IMR-90 (cell line): ENCODE results near the gene PLOD1. TPM values are rescaled to one million over a fixed set of nuclear protein-coding genes. Genes with fewer than 3 reads are reported as not detected.

Source experiments
- ATAC-seq: fragments of 200-7000 bp; cut with Tn5 transposase; 2 replicates; pipeline ENCODE4 v1.9.1; 2020; ENCODE audit warnings: low read depth, mild to moderate bottlenecking, moderate library complexity
- BruUV-seq: library from RNA; stranded (reverse); fragments of 400-500 nt; replicated peaks from 2 replicates; lab custom pipeline; 2021; lab: Mats Ljungman, UMichigan
- CTCF ChIA-PET: fragments of 300-600 bp; formaldehyde crosslinking; extraction: SDS; loops from one replicate; lab custom pipeline; 2021; ENCODE audit warnings: antibody characterized with exemption; lab: Yijun Ruan, JAX
- POLR2A ChIA-PET: fragments of 300-600 bp; sonication (Branson Sonifier 250); formaldehyde crosslinking; loops from one replicate; lab custom pipeline; 2022; ENCODE audit warnings: antibody characterized with exemption; ENCODE audit not compliant: unreplicated experiment; lab: Charles Lee
- DNase-seq: peaks from one replicate; pipeline ENCODE4 v3.0.0; 2013
- H2AFZ ChIP-seq: replicated peaks from 2 replicates; pipeline ENCODE3; 2013; ENCODE audit warnings: low read length, mild to moderate bottlenecking; ENCODE audit not compliant: poor library complexity
- H2AK5ac ChIP-seq: 2 replicates; pipeline ENCODE4 v1.6.1; 2013; ENCODE audit warnings: low read depth, low read length, inconsistent platforms
- H2AK9ac ChIP-seq: replicated peaks from 2 replicates; pipeline ENCODE3; 2013; ENCODE audit warnings: mild to moderate bottlenecking, low read depth, low read length, moderate library complexity; ENCODE audit not compliant: poor library complexity
- H2BK120ac ChIP-seq: 2 replicates; pipeline ENCODE4 v1.6.1; 2013; ENCODE audit warnings: low read depth, low read length, inconsistent platforms
- H2BK15ac ChIP-seq: 3 replicates; pipeline ENCODE4 v1.6.1; 2013; ENCODE audit warnings: low read depth, low read length, inconsistent platforms
- H2BK20ac ChIP-seq: 2 replicates; pipeline ENCODE4 v1.6.1; 2013; ENCODE audit warnings: low read depth, mild to moderate bottlenecking, inconsistent platforms, low read length, moderate library complexity
- H2BK5ac ChIP-seq: 2 replicates; pipeline ENCODE4 v1.6.1; 2013; ENCODE audit warnings: mild to moderate bottlenecking, low read depth, low read length, inconsistent platforms; ENCODE audit not compliant: poor library complexity, severe bottlenecking
- H3K14ac ChIP-seq: replicated peaks from 2 replicates; pipeline ENCODE4 v1.6.1; 2013; ENCODE audit warnings: low read depth, low read length, inconsistent platforms
- H3K18ac ChIP-seq: 2 replicates; pipeline ENCODE4 v1.6.1; 2013; ENCODE audit warnings: low read depth, low read length, control low read depth
- H3K23ac ChIP-seq: 2 replicates; pipeline ENCODE4 v1.6.1; 2013; ENCODE audit warnings: low read depth, low read length, inconsistent platforms
- H3K27ac ChIP-seq: 2 replicates; pipeline ENCODE4 v1.5.1; 2013; ENCODE audit warnings: mild to moderate bottlenecking, control low read depth, low read length; ENCODE audit not compliant: insufficient read depth
- H3K27me3 ChIP-seq: 2 replicates; pipeline ENCODE4 v1.6.1; 2013; ENCODE audit warnings: low read length; ENCODE audit not compliant: control insufficient read depth, insufficient read depth
- H3K36me3 ChIP-seq: 2 replicates; pipeline ENCODE4 v1.6.1; 2013; ENCODE audit warnings: low read length, mixed read lengths; ENCODE audit not compliant: control insufficient read depth, insufficient read depth
- H3K4ac ChIP-seq: 2 replicates; pipeline ENCODE4 v1.6.1; 2013; ENCODE audit warnings: low read depth, low read length, inconsistent platforms
- H3K4me1 ChIP-seq: 2 replicates; pipeline ENCODE4 v1.6.1; 2013; ENCODE audit warnings: low read length, mixed read lengths; ENCODE audit not compliant: control insufficient read depth, insufficient read depth
- H3K4me2 ChIP-seq: 2 replicates; pipeline ENCODE4 v1.6.1; 2013; ENCODE audit warnings: low read depth, mild to moderate bottlenecking, control low read depth, low read length, moderate library complexity
- H3K4me3 ChIP-seq: 2 replicates; pipeline ENCODE4 v1.5.1; 2013; ENCODE audit warnings: low read depth, mild to moderate bottlenecking, control low read depth, low read length, moderate library complexity; ENCODE audit not compliant: insufficient read depth
- H3K56ac ChIP-seq: 2 replicates; pipeline ENCODE4 v1.6.1; 2013; ENCODE audit warnings: low read length, inconsistent platforms; ENCODE audit not compliant: insufficient read depth; ENCODE audit errors: extremely low read depth
- H3K79me1 ChIP-seq, 2 experiments: 2 replicates each; pipeline ENCODE4 v1.6.1; 2013; ENCODE audit warnings: low read length in 2 of 2, inconsistent platforms in 1 of 2, low read depth in 1 of 2
- H3K9ac ChIP-seq: 2 replicates; pipeline ENCODE4 v1.6.1; 2013; ENCODE audit warnings: low read depth, low read length, control low read depth
- H3K9me1 ChIP-seq: 2 replicates; pipeline ENCODE4 v1.6.1; 2013; ENCODE audit warnings: low read length, inconsistent platforms; ENCODE audit not compliant: insufficient read depth
- H3K9me3 ChIP-seq: 2 replicates; pipeline ENCODE4 v1.6.1; 2013; ENCODE audit warnings: low read length; ENCODE audit not compliant: control insufficient read depth, insufficient read depth
- H4K20me1 ChIP-seq: 2 replicates; pipeline ENCODE4 v1.6.1; 2013; ENCODE audit warnings: low read length, inconsistent platforms; ENCODE audit not compliant: insufficient read depth
- H4K5ac ChIP-seq: 2 replicates; pipeline ENCODE4 v1.6.1; 2013; ENCODE audit warnings: mild to moderate bottlenecking, low read depth, low read length, control low read depth
- H4K8ac ChIP-seq, 2 experiments: 2 replicates each; pipeline ENCODE4 v1.6.1; 2013; ENCODE audit warnings: low read depth in 2 of 2, low read length in 2 of 2, control low read depth in 1 of 2, inconsistent platforms in 1 of 2
- H4K91ac ChIP-seq: 2 replicates; pipeline ENCODE4 v1.6.1; 2013; ENCODE audit warnings: low read depth, low read length, inconsistent platforms; ENCODE audit not compliant: insufficient read depth
- BHLHE40 ChIP-seq: fragments of 150-350 bp; IDR thresholded peaks from 2 replicates; pipeline ENCODE4 v1.6.1; 2016; ENCODE audit warnings: mild to moderate bottlenecking, low read depth, low read length
- CEBPB ChIP-seq: IDR thresholded peaks from 2 replicates; pipeline ENCODE4 v1.6.1; 2012; ENCODE audit warnings: low read depth, low read length, improper control_type of control experiment
- CHD1 ChIP-seq: IDR thresholded peaks from 2 replicates; pipeline ENCODE4 v1.6.1; 2012; ENCODE audit warnings: low read depth, low read length, improper control_type of control experiment
- CTCF ChIP-seq: conservative IDR thresholded peaks from 2 replicates; pipeline ENCODE4 v1.5.1; 2012; ENCODE audit warnings: mild to moderate bottlenecking, low read depth, low read length, improper control_type of control experiment
- MAFK ChIP-seq: IDR thresholded peaks from 2 replicates; pipeline ENCODE4 v1.6.1; 2012; ENCODE audit warnings: low read depth, low read length, improper control_type of control experiment
- MAZ ChIP-seq: IDR thresholded peaks from 2 replicates; pipeline ENCODE4 v1.6.1; 2012; ENCODE audit warnings: low read depth, mild to moderate bottlenecking, low read length, improper control_type of control experiment, moderate library complexity, borderline replicate concordance
- MXI1 ChIP-seq: IDR thresholded peaks from 2 replicates; pipeline ENCODE4 v1.6.1; 2012; ENCODE audit warnings: low read depth, mild to moderate bottlenecking, low read length, moderate library complexity, borderline replicate concordance
- NFE2L2 ChIP-seq: fragments of 150-350 bp; IDR thresholded peaks from 2 replicates; pipeline ENCODE4 v1.6.1; 2016; ENCODE audit warnings: low read depth, mild to moderate bottlenecking, low read length
- POLR2A ChIP-seq: IDR thresholded peaks from 2 replicates; pipeline ENCODE4 v1.6.1; 2012; ENCODE audit warnings: mild to moderate bottlenecking, low read depth, low read length
- RAD21 ChIP-seq: IDR thresholded peaks from 2 replicates; pipeline ENCODE4 v1.6.1; 2012; ENCODE audit warnings: low read length, improper control_type of control experiment
- RCOR1 ChIP-seq: IDR thresholded peaks from 2 replicates; pipeline ENCODE4 v1.6.1; 2012; ENCODE audit warnings: mild to moderate bottlenecking, low read length, improper control_type of control experiment; ENCODE audit not compliant: insufficient replicate concordance
- SMC3 ChIP-seq: fragments of 150-350 bp; IDR thresholded peaks from 2 replicates; pipeline ENCODE4 v1.6.1; 2016; ENCODE audit warnings: low read depth, mild to moderate bottlenecking, antibody characterized with exemption, low read length, moderate library complexity
- WGBS, 2 experiments: methylation state at CpG; one replicate each; pipeline versions ENCODE4 v1.1.5 to v1.1.7; 2013; ENCODE audit warnings: missing lambda C conversion rate in 2 of 2; ENCODE audit not compliant: insufficient read length in 1 of 2; ENCODE audit errors: extremely low coverage in 2 of 2; 5-methylcytosine and 5-hydroxymethylcytosine counted together
- dilution Hi-C: fragments of 300-500 bp; cut with HindIII; formaldehyde crosslinking; loops from one replicate; pipeline ENCODE4 v1.14.3; 2018; ENCODE audit warnings: low sequenced_read_pairs; ENCODE audit not compliant: unreplicated experiment
- in situ Hi-C: fragments of 300-500 bp; cut with MboI; formaldehyde crosslinking; loops from 3 replicates; pipeline ENCODE4 v1.14.3; 2019; ENCODE audit warnings: low sequenced_read_pairs, inconsistent platforms, mixed read lengths
- intact Hi-C: fragments of 100-400 bp; cut with micrococcal nuclease; formaldehyde crosslinking; loops from 2 replicates; pipeline ENCODE4 v1.10.0; 2022
- polyA plus RNA-seq, 3 experiments: library from polyadenylated mRNA; depleted of rRNA; stranded (reverse); fragments of >200 nt; gene quantifications; 2 replicates each; pipeline ENCODE4 v1.2.3, GENCODE V29; 2012; ENCODE audit warnings: low replicate concordance in 1 of 3
- total RNA-seq: library from RNA; depleted of rRNA; stranded (reverse); fragments of >200 nt; gene quantifications from 2 replicates; pipeline ENCODE4 v1.2.3, GENCODE V29; 2012
- TF ChIP-seq, protein P1 (sequence below): fragments of 150-350 bp; IDR thresholded peaks from 2 replicates; pipeline ENCODE4 v1.6.1; 2017; ENCODE audit warnings: mild to moderate bottlenecking, antibody characterized with exemption, low read length, low read depth
- TF ChIP-seq, protein P2 (sequence below): fragments of 150-350 bp; IDR thresholded peaks from 2 replicates; pipeline ENCODE4 v1.6.1; 2016; ENCODE audit warnings: low read depth, mild to moderate bottlenecking, low read length, moderate library complexity, borderline replicate concordance

The PLOD1 gene
- total and polyA plus RNA-seq, 2 of the 4 experiments (the other 2 are of a cell fraction) = 283 to 609 TPM

GRCh38 chr1:11957398-11957797 lies 22.9 kb downstream of the PLOD1 start:
- Histone ChIP-seq H3K18ac (no peak overlapping the region), H4K5ac (no peak overlapping the region), H3K36me3 (peaks cover 68% of the 10 kb centered on the region), H3K4me3 (no peak overlapping the region), H3K4me1 (no peaks in the 10 kb centered on the region), H3K56ac (no peak overlapping the region), H4K8ac (no peak overlapping the region), H2BK15ac (no peak overlapping the region), H3K23ac (no peak overlapping the region), H3K79me1 (peaks cover 5 to 13% of the 10 kb centered on the region in 2 experiments; a peak in 2 of 4 replicates), H2BK120ac (no peak overlapping the region), H2BK20ac (no peak overlapping the region), H2AK9ac (no peak overlapping the region), H3K27me3 (no peaks in the 10 kb centered on the region), H3K9me1 (no peaks in the 10 kb centered on the region; the same call in 1 of the 2 replicates), H3K9me3 (no peaks in the 10 kb centered on the region), H3K4ac (no peak overlapping the region), H2AK5ac (no peak overlapping the region), H3K14ac (no peak overlapping the region), H2AFZ (no peak overlapping the region), H3K27ac (no peak overlapping the region), H3K4me2 (no peak overlapping the region), H2BK5ac (no peak overlapping the region), H4K91ac (no peak overlapping the region), H4K20me1 (peaks cover 8% of the 10 kb centered on the region), H3K9ac (no peak overlapping the region)
- CTCF ChIA-PET = no interaction called here
- intact Hi-C loops (no loop called here), dilution Hi-C loops (no loop called here), in situ Hi-C loops (no loop called here)
- POLR2A ChIA-PET = no interaction called here
- ATAC-seq (no peak), DNase-seq (no peak)
- TF ChIP-seq CTCF (no peak), RCOR1 (no peak), BHLHE40 (no peak), CEBPB (no peak), MAZ (no peak), SMC3 (no peak), MAFK (no peak), RAD21 (no peak), NFE2L2 (no peak), CHD1 (no peak), MXI1 (no peak), POLR2A (no peak)
- TF ChIP-seq, protein P1, sequence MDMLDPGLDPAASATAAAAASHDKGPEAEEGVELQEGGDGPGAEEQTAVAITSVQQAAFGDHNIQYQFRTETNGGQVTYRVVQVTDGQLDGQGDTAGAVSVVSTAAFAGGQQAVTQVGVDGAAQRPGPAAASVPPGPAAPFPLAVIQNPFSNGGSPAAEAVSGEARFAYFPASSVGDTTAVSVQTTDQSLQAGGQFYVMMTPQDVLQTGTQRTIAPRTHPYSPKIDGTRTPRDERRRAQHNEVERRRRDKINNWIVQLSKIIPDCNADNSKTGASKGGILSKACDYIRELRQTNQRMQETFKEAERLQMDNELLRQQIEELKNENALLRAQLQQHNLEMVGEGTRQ = no peak
- TF ChIP-seq, protein P2, sequence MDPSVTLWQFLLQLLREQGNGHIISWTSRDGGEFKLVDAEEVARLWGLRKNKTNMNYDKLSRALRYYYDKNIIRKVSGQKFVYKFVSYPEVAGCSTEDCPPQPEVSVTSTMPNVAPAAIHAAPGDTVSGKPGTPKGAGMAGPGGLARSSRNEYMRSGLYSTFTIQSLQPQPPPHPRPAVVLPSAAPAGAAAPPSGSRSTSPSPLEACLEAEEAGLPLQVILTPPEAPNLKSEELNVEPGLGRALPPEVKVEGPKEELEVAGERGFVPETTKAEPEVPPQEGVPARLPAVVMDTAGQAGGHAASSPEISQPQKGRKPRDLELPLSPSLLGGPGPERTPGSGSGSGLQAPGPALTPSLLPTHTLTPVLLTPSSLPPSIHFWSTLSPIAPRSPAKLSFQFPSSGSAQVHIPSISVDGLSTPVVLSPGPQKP = no peak
- 100% methylated on average over 1 of the region's 5 CpGs; no CpG with 5 or more reads in 1 of the 2 experiments for WGBS, 2 experiments
- no TSS peak for BruUV-seq
